MM.1S (cell line): ENCODE measurements around the gene ZNF804B.
A peak's percentile ranks its signal among the peaks of the same experiment; 100 is the strongest.

Experiments
- DNase-seq: peaks from one replicate; pipeline ENCODE4 v3.0.0-alpha.2; 2015
- H2AFZ ChIP-seq: fragments of 300-600 bp; sonication (generic); 2 replicates; pipeline ENCODE4 v1.6.0; 2016; ENCODE audit warnings: antibody characterized with exemption, low read length
- H3F3A ChIP-seq: fragments of 300-600 bp; sonication (generic); 2 replicates; pipeline ENCODE4 v1.6.1; 2016; ENCODE audit warnings: mild to moderate bottlenecking, antibody characterized with exemption, low read length, moderate library complexity, mixed read lengths; ENCODE audit not compliant: insufficient read depth
- H3K27ac ChIP-seq: fragments of 300-600 bp; sonication (generic); 2 replicates; pipeline ENCODE4 v1.5.1; 2016; ENCODE audit warnings: mild to moderate bottlenecking, low read length
- H3K27me3 ChIP-seq: fragments of 300-600 bp; sonication (generic); replicated peaks from 2 replicates; pipeline ENCODE4 v1.6.0; 2016; ENCODE audit warnings: low read length; ENCODE audit not compliant: insufficient read depth
- H3K36me3 ChIP-seq: fragments of 300-600 bp; sonication (generic); replicated peaks from 2 replicates; pipeline ENCODE4 v1.6.1; 2016; ENCODE audit warnings: mild to moderate bottlenecking, low read length, mixed read lengths; ENCODE audit not compliant: insufficient read depth
- H3K4me1 ChIP-seq: fragments of 300-600 bp; sonication (generic); 2 replicates; pipeline ENCODE4 v1.6.1; 2016; ENCODE audit warnings: low read length, mixed read lengths
- H3K4me2 ChIP-seq: fragments of 300-600 bp; sonication (generic); 2 replicates; pipeline ENCODE4 v1.6.0; 2016; ENCODE audit warnings: low read depth, low read length
- H3K4me3 ChIP-seq: fragments of 300-600 bp; sonication (generic); 2 replicates; pipeline ENCODE4 v1.5.1; 2016; ENCODE audit warnings: low read length, mixed read lengths
- H3K79me2 ChIP-seq: fragments of 300-600 bp; sonication (generic); 2 replicates; pipeline ENCODE4 v1.6.1; 2016; ENCODE audit warnings: mixed run types, low read length, mixed read lengths
- H3K9ac ChIP-seq: fragments of 300-600 bp; sonication (generic); 2 replicates; pipeline ENCODE4 v1.6.1; 2016; ENCODE audit warnings: low read length, mixed read lengths
- H3K9me2 ChIP-seq: fragments of 300-600 bp; sonication (generic); replicated peaks from 2 replicates; pipeline ENCODE4 v1.6.1; 2016; ENCODE audit warnings: mild to moderate bottlenecking, low read length, mixed read lengths; ENCODE audit not compliant: insufficient read depth
- H3K9me3 ChIP-seq: fragments of 300-600 bp; sonication (generic); replicated peaks from 2 replicates; pipeline ENCODE4 v1.6.1; 2016; ENCODE audit warnings: mild to moderate bottlenecking, low read length, mixed read lengths; ENCODE audit not compliant: insufficient read depth
- H4K20me1 ChIP-seq: fragments of 300-600 bp; sonication (generic); 2 replicates; pipeline ENCODE4 v1.6.1; 2016; ENCODE audit warnings: mild to moderate bottlenecking, low read length, moderate library complexity, mixed read lengths; ENCODE audit not compliant: insufficient read depth
- EZH2 ChIP-seq: fragments of 300-600 bp; sonication (generic); optimal IDR thresholded peaks from 2 replicates; pipeline ENCODE3; 2017; ENCODE audit warnings: low read depth, mild to moderate bottlenecking, antibody characterized with exemption, low read length, mixed read lengths
- EZH2phosphoT487 ChIP-seq: fragments of 300-600 bp; sonication (generic); IDR thresholded peaks from 2 replicates; pipeline ENCODE4 v1.6.1; 2018; ENCODE audit warnings: antibody characterized with exemption, low read length
- TF ChIP-seq, protein P1 (sequence below): fragments of 300-600 bp; sonication (generic); IDR thresholded peaks from 2 replicates; pipeline ENCODE4 v1.5.1; 2016; ENCODE audit warnings: antibody characterized with exemption, low read length, mixed read lengths

The ZNF804B gene

DNA sequence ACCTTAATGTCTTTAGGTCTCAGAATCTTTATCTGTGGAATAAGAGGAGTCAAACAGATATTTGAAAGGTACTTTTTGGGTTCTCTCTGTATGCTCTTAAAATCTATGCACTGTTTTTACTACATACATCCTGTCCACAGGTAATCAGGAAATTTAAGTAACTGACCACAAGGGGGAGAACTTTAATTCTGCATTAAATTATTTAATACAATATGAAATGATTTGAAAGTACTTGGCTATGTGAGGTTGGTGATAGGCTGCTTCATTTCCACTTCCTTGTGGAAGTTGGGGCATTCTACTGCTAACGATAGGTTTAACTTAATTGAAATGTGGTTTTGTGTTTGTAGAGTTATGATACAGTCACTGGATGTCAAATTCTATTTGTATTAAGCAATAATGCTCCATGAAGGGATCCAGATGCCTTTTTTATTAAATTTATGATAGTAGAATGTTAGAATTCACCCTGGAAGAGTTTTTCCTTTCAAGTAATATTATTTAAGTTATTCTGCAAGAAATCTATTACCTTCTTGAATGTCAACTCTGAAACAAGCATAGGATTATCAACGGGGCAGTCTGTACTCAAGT is 30.1 kb downstream of the ZNF804B start:
- no peaks in the 10 kb centered on the region for H3F3A ChIP-seq
- no peaks in the 10 kb centered on the region for H3K9me3 ChIP-seq
- no peak overlapping the region for H3K9ac ChIP-seq
- no peaks in the 10 kb centered on the region for H3K27me3 ChIP-seq
- H4K20me1 ChIP-seq, result no peaks in the 10 kb centered on the region
- no peak overlapping the region for H2AFZ ChIP-seq
- H3K4me1 ChIP-seq, result no peaks in the 10 kb centered on the region
- H3K4me3 ChIP-seq, result no peak overlapping the region
- H3K79me2 ChIP-seq, result no peaks in the 10 kb centered on the region
- H3K4me2 ChIP-seq, result no peak overlapping the region
- H3K9me2 ChIP-seq, result no peaks in the 10 kb centered on the region
- no peak for TF ChIP-seq EZH2phosphoT487
- TF ChIP-seq, protein P1, sequence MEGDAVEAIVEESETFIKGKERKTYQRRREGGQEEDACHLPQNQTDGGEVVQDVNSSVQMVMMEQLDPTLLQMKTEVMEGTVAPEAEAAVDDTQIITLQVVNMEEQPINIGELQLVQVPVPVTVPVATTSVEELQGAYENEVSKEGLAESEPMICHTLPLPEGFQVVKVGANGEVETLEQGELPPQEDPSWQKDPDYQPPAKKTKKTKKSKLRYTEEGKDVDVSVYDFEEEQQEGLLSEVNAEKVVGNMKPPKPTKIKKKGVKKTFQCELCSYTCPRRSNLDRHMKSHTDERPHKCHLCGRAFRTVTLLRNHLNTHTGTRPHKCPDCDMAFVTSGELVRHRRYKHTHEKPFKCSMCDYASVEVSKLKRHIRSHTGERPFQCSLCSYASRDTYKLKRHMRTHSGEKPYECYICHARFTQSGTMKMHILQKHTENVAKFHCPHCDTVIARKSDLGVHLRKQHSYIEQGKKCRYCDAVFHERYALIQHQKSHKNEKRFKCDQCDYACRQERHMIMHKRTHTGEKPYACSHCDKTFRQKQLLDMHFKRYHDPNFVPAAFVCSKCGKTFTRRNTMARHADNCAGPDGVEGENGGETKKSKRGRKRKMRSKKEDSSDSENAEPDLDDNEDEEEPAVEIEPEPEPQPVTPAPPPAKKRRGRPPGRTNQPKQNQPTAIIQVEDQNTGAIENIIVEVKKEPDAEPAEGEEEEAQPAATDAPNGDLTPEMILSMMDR, result peak; percentile 58
- no peaks in the 10 kb centered on the region for H3K36me3 ChIP-seq
- H3K27ac ChIP-seq, result no peak overlapping the region
- DNase-seq, result peak; percentile 60

DNA sequence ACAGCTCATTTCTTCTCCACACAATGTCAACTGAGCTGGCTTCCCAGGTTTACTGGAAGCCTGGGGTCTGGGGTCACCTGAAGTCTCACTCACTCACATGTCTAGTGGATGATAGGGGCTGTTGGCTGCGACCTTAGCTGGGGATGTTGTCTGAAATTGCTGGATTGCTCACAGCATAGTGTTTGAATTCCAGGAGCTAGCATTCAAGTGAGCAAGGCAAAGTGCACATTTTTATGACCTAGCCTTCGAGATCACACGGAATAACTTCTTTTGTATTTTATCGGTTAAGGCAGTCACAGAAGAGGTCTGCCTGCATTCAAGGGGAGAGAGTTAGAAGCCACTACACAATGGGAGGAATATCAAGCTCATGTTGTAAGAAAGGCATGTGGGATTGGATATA is 32.4 kb downstream of the ZNF804B start:
- no peak for TF ChIP-seq EZH2
- TF ChIP-seq, protein P1, result no peak
- TF ChIP-seq EZH2phosphoT487, result no peak
- no peak overlapping the region for H2AFZ ChIP-seq

DNA sequence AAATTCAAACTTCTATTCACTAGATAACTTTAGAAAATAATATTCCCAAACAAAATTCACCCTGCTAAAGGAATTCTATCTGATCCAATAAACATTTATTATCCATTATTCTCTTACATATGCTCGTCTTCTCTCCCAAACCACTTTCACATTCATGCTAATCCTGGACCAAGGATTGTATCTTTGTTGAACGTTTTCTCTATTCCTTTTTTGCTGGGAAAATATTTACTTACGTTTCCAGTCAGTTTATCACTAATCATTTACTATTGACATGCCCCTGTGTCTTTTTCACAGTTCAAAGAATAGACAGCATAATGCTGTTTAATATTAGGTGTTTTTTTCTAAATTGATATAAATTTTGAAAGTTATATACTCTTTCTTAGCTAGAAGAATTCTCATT is 32.9 kb downstream of the ZNF804B start:
- Histone ChIP-seq H3K9me3 (no peaks in the 10 kb centered on the region), H3K4me3 (no peak overlapping the region), H3K9me2 (no peaks in the 10 kb centered on the region), H3F3A (no peaks in the 10 kb centered on the region), H3K79me2 (no peaks in the 10 kb centered on the region), H3K9ac (no peak overlapping the region), H3K4me2 (no peak overlapping the region), H4K20me1 (no peaks in the 10 kb centered on the region), H3K27me3 (no peaks in the 10 kb centered on the region), H3K4me1 (no peaks in the 10 kb centered on the region), H2AFZ (no peak overlapping the region), H3K27ac (no peak overlapping the region), H3K36me3 (no peaks in the 10 kb centered on the region)
- TF ChIP-seq EZH2, result no peak
- TF ChIP-seq, protein P1, result no peak
- TF ChIP-seq EZH2phosphoT487, result no peak
- DNase-seq, result no peak

More for the DNA sequence above, 32.4 kb downstream of the ZNF804B start:
- H3K36me3 ChIP-seq, result no peaks in the 10 kb centered on the region
- no peaks in the 10 kb centered on the region for H3K9me3 ChIP-seq
- H3F3A ChIP-seq, result no peaks in the 10 kb centered on the region
- no peak overlapping the region for H3K4me2 ChIP-seq
- no peaks in the 10 kb centered on the region for H3K9me2 ChIP-seq
- H3K27me3 ChIP-seq, result no peaks in the 10 kb centered on the region
- H3K27ac ChIP-seq, result no peak overlapping the region
- H3K79me2 ChIP-seq, result no peaks in the 10 kb centered on the region
- no peaks in the 10 kb centered on the region for H4K20me1 ChIP-seq
- H3K9ac ChIP-seq, result no peak overlapping the region
- no peak overlapping the region for H3K4me3 ChIP-seq
- DNase-seq, result no peak
- no peaks in the 10 kb centered on the region for H3K4me1 ChIP-seq
